ENCODE data around the gene STK11. TPM values are rescaled to one million over a fixed set of nuclear protein-coding genes. Genes with fewer than 3 reads are reported as not detected.

Gene STK11
- total RNA-seq, 1 experiment from 2014 or later = 116 TPM

GRCh38 chr19:1161716-1162115 is 43.9 kb upstream of the STK11 start:
- TF ChIP-seq TCF7L2 (IDR thresholded peaks at IDR 0.05; ENCODE audit: low read depth, low read length) (no peak), POLR2AphosphoS5 (IDR thresholded peaks at IDR 0.05; ENCODE audit: low read depth, low read length) (no peak), CTCF (IDR thresholded peaks at IDR 0.05) (no peak), SIN3A (IDR thresholded peaks at IDR 0.05; ENCODE audit: borderline replicate concordance, insufficient read depth, low read depth, low read length) (no peak)
- TF ChIP-seq, protein P1, sequence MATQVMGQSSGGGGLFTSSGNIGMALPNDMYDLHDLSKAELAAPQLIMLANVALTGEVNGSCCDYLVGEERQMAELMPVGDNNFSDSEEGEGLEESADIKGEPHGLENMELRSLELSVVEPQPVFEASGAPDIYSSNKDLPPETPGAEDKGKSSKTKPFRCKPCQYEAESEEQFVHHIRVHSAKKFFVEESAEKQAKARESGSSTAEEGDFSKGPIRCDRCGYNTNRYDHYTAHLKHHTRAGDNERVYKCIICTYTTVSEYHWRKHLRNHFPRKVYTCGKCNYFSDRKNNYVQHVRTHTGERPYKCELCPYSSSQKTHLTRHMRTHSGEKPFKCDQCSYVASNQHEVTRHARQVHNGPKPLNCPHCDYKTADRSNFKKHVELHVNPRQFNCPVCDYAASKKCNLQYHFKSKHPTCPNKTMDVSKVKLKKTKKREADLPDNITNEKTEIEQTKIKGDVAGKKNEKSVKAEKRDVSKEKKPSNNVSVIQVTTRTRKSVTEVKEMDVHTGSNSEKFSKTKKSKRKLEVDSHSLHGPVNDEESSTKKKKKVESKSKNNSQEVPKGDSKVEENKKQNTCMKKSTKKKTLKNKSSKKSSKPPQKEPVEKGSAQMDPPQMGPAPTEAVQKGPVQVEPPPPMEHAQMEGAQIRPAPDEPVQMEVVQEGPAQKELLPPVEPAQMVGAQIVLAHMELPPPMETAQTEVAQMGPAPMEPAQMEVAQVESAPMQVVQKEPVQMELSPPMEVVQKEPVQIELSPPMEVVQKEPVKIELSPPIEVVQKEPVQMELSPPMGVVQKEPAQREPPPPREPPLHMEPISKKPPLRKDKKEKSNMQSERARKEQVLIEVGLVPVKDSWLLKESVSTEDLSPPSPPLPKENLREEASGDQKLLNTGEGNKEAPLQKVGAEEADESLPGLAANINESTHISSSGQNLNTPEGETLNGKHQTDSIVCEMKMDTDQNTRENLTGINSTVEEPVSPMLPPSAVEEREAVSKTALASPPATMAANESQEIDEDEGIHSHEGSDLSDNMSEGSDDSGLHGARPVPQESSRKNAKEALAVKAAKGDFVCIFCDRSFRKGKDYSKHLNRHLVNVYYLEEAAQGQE (IDR thresholded peaks at IDR 0.05; ENCODE audit: insufficient read depth in 1 of 2, low read depth in 2 of 2, low read length in 1 of 2) = no peak
- Histone ChIP-seq H3K9me3 (ENCODE audit: control insufficient read depth, insufficient read depth, low read depth, low read length) (no peaks in the 10 kb centered on the region), H3K4me1 (ENCODE audit: control insufficient read depth, insufficient read depth, low read length) (peaks cover 41% of the 10 kb centered on the region), H3K36me3 (ENCODE audit: control insufficient read depth, insufficient read depth, low read length) (no peaks in the 10 kb centered on the region), H3K27ac (ENCODE audit: low read length) (0 out of 2 replicates have a peak overlapping the region, but pooled peaks have one; percentile 51), H3K27me3 (ENCODE audit: control insufficient read depth, insufficient read depth, low read length) (no peaks in the 10 kb centered on the region), H3K4me3 (ENCODE audit: low read depth in 2 of 2, low read length in 2 of 2) (no peak overlapping the region)
- ATAC-seq = peak; percentile 29
- BruUV-seq (replicated peaks) = no TSS peak
- intact Hi-C loops (cut with micrococcal nuclease; ENCODE audit: unreplicated experiment) (no loop called here), in situ Hi-C loops (cut with HindIII; ENCODE audit: low pct_unique_long_range_greater_than_20kb, low sequenced_read_pairs) (no loop called here)
- ChIA-PET CTCF (interaction anchor here (0.6 to 0.9 kb wide), 2 partner anchors 23 to 49 kb away, joined by 4 to 8 read pairs; no protein-coding TSS in a partner anchor), POLR2A (no interaction called here)
- DNase-seq (ENCODE audit: low read depth, low spot score) = no peak

DNA sequence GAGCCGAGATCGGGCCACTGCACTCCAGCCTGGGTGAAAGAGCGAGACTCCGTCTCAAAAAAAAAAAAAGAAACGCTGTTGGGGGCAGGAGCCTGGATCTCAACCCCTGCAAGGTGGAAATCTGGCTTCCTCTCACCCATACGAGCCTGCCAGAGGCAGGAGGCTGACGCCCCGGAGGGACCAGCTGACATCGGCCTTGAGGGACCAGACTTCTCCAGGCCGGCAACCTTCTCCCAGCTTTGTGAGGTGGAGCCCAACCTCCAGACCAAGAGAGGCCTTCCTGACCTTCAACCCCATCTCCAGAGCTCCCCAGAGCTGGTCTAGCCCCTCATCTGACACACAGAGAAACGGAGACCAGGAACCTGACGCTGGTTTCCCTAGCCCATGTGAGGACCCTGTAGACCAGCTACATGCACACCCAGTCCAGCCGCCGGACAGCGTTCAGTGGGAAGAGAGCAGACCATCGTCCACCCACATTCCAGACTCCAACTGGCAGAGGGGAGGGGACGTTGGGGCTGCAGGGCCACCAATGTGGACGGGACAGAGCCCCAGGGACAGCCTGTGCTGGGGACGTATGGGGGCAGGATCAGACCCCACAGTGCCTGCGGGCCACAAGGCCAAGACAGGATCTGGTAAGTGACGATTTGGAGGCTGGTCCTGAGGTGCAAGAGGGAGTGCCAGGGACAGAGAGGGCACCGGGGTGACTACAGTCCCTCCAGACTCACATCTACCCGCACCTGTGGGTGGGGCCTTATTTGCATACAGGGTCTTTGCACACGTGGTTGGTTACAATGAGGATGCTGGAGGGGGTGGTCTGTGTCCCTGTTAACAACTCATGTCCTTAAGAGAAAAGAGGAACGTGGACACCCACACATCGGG is 42.9 kb upstream of the STK11 start:
- intact Hi-C loops (cut with micrococcal nuclease; ENCODE audit: unreplicated experiment) (no loop called here), in situ Hi-C loops (cut with HindIII; ENCODE audit: low pct_unique_long_range_greater_than_20kb, low sequenced_read_pairs) (no loop called here)
- ChIA-PET POLR2A (no interaction called here), CTCF (interaction anchor here (0.5 to 0.9 kb wide), 3 partner anchors 16 to 50 kb away, joined by 4 read pairs; no protein-coding TSS in a partner anchor)
- no TSS peak for BruUV-seq (replicated peaks)
- H3K27me3 ChIP-seq (ENCODE audit: control insufficient read depth, insufficient read depth, low read length) = no peaks in the 10 kb centered on the region
- H3K36me3 ChIP-seq (ENCODE audit: control insufficient read depth, insufficient read depth, low read length) = no peaks in the 10 kb centered on the region
- no peaks in the 10 kb centered on the region for H3K9me3 ChIP-seq (ENCODE audit: control insufficient read depth, insufficient read depth, low read depth, low read length)
- DNase-seq (ENCODE audit: low read depth, low spot score) (no peak), ATAC-seq (no peak)
- no peak for TF ChIP-seq POLR2AphosphoS5 (IDR thresholded peaks at IDR 0.05; ENCODE audit: low read depth, low read length)
- no peak for TF ChIP-seq TCF7L2 (IDR thresholded peaks at IDR 0.05; ENCODE audit: low read depth, low read length)
- TF ChIP-seq CTCF (IDR thresholded peaks at IDR 0.05) = no peak
- TF ChIP-seq, protein P1 (IDR thresholded peaks at IDR 0.05; ENCODE audit: insufficient read depth in 1 of 2, low read depth in 2 of 2, low read length in 1 of 2) = no peak
- no peak for TF ChIP-seq SIN3A (IDR thresholded peaks at IDR 0.05; ENCODE audit: borderline replicate concordance, insufficient read depth, low read depth, low read length)
- H3K4me3 ChIP-seq (ENCODE audit: low read depth in 2 of 2, low read length in 2 of 2) = no peak overlapping the region
- peaks cover 41% of the 10 kb centered on the region for H3K4me1 ChIP-seq (ENCODE audit: control insufficient read depth, insufficient read depth, low read length)
- peak overlapping the region; percentile 82 for H3K27ac ChIP-seq (ENCODE audit: low read length)
